GM10248 (cell line): ENCODE data around the gene ADGRB2.

ENCODE experiments used
- CTCF ChIA-PET: fragments of 300-600 bp; sonication (Branson Sonifier 250); formaldehyde crosslinking; extraction: SDS; loops from one replicate; lab custom pipeline; 2021; ENCODE audit warnings: antibody characterized with exemption; lab: Yijun Ruan, JAX
- POLR2A ChIA-PET: fragments of 350-650 bp; sonication (Branson Sonifier 250); formaldehyde crosslinking; extraction: SDS; loops from one replicate; lab custom pipeline; 2020; ENCODE audit warnings: antibody characterized with exemption; lab: Yijun Ruan, JAX
- DNase-seq: peaks from one replicate; pipeline ENCODE4 v3.0.0; 2012; ENCODE audit errors: extremely low spot score
- TF ChIP-seq, protein P1 (sequence below): IDR thresholded peaks from 2 replicates; pipeline ENCODE4 v1.5.1; 2012; ENCODE audit warnings: mild to moderate bottlenecking, low read depth; ENCODE audit errors: extremely low read depth, missing control alignments, control extremely low read depth

Gene ADGRB2

DNA sequence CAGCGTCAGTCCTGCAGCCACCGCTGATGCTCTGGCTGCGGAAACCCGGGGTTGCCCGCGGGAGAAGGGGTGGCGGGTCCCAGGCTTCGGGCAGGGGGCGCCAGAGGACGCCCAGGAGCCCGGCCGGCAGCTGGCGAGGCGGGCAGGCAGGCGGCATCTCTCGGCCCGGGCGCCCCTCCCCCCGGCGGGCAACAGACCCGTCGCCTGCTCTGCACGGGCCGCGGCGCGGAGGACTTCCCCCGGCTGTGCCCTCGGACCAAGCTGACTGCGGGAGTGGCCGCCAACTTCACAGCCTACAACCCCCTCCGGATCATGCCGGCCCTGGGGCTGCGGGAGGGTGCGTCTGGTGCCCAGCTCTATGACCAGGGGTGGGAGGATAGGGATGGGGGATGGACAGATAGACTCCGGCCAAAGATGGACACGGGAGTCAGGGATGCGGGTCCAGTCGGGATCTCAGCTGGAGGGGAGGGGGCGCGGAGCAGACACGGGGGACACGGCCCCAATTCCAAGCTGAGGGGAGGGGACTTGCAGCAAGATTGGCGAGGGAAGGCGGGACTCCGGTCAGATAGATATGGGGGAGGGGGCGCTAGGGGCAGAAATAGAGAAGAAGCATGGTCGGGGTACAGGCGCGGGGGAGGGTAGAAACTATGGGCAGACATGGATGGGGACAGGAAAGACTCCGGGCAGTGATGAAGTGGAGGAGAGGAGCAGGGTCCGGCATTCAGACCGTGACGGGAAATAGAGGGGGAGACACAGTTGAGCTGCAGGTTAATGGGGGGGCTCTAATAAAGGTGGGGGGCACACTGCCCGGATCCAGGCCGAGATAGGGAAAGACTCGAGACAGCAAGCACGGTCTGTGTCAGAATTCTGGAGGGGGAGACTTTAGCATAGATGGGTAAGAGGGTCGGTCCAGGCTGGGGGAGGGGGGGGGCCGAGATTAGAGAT, 1.1 kb downstream of the ADGRB2 start:
- CTCF ChIA-PET: interaction anchor here (0.9 to 7.3 kb wide), 6 partner anchors 15 to 202 kb away, joined by 3 to 44 read pairs (median 4); partner anchors contain the start of gene COL16A1
- TF ChIP-seq, protein P1, sequence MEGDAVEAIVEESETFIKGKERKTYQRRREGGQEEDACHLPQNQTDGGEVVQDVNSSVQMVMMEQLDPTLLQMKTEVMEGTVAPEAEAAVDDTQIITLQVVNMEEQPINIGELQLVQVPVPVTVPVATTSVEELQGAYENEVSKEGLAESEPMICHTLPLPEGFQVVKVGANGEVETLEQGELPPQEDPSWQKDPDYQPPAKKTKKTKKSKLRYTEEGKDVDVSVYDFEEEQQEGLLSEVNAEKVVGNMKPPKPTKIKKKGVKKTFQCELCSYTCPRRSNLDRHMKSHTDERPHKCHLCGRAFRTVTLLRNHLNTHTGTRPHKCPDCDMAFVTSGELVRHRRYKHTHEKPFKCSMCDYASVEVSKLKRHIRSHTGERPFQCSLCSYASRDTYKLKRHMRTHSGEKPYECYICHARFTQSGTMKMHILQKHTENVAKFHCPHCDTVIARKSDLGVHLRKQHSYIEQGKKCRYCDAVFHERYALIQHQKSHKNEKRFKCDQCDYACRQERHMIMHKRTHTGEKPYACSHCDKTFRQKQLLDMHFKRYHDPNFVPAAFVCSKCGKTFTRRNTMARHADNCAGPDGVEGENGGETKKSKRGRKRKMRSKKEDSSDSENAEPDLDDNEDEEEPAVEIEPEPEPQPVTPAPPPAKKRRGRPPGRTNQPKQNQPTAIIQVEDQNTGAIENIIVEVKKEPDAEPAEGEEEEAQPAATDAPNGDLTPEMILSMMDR: peak; percentile 43
- DNase-seq: peak; percentile 66
- POLR2A ChIA-PET: no interaction called here

DNA sequence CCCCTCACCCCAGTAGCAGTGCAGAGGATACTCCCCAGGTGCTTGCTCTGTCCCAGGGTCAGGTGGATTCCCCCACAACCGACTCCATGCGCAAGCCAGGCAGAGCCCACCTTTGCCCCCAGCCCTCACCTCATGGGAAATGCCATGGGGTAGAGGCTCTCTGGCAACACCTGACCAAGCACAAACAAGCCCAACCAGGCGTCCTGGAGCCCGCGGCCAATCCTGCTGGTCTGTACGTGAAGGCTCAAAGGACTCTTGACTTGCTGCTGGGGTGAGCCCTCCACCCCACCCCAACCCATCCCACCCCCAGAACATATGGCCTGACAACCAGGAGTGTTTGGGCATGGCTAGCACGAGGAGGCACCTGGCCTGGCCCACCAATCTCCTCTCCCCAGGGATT, 1.8 kb downstream of the ADGRB2 start:
- ChIA-PET POLR2A (no interaction called here), CTCF (interaction anchor here (1.0 to 7.3 kb wide), 6 partner anchors 14 to 203 kb away, joined by 3 to 44 read pairs (median 4); partner anchors contain the start of gene COL16A1)
- TF ChIP-seq, protein P1: no peak
- no peak for DNase-seq

DNA sequence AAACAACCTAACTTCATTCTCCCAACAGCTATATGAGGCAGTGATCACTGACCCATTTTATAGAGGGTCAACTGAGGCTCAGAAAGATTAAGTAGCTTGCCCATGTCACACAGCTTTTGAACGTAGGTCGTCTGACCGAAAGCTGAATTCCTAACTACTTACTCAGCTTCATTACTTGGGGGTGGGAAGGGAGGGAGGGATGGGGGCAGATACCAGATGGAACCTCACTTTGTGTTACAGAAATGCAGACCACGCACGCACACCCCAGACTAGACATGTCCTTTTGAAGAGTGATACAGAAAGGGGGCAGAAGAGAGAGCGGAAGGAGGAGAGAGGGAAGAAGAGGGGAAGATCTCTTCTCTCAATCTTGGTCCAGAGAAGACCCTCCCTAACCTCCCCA, 2.3 kb downstream of the ADGRB2 start:
- TF ChIP-seq, protein P1: no peak
- ChIA-PET POLR2A (interaction anchor here (0.6 kb wide), 1 partner anchor 27 kb away, joined by 5 read pairs; no protein-coding TSS in a partner anchor), CTCF (interaction anchor here (1.1 to 7.3 kb wide), 6 partner anchors 8 to 301 kb away, joined by 3 to 44 read pairs (median 7); partner anchors contain the start of gene COL16A1)
- no peak for DNase-seq

DNA sequence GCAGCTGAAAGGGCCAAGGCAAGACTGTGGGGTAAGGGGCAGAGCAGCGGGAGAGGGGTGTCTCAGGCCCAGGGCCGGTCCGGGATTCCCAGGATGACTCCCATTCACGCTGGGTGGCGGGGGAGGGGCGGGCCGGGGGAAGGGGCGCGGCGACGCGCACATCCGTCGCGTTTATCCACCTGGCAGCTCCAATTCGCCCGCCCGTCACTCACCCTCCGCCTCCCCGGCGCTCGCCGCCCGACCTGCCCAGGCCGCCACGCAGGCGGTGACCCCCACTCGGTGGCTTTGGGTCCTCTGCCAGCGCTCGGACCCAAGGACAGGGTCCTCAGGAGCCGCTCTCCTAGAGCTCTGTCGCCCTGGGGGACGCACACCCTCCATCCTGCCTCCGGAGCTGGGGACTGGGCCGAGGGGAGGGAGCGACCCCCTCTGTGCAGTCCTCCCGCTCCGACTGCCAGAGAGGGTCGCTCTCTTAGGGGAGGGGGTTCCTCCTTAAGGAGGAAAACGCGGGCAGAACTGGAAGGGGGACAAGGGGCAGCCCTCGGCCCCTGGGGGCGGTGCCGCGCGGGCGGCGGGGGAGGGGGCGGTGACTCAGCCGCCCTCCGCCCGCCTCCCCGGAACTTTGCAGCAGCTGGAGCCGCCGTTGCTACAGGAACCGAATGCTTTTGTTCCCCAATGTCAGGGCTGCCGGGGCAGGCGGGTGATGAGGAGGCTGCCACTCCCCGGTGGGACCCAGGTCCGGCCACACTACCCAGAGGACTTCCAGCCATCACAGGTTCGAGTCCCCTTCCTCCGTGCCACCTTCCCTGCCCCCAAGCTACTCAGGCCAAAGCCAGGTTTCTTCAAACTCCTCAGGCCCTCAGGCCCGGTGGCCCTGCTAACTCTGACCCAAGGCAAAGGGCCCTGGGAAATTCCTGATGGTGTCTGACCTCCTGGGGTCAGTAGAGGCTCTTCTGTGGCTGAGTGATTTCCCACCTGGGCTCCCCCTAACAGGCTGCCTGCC, 3.4 kb downstream of the ADGRB2 start:
- ChIA-PET CTCF (interaction anchor here (1.0 to 7.3 kb wide), 7 partner anchors 9 to 303 kb away, joined by 3 to 44 read pairs (median 3); no protein-coding TSS in a partner anchor), POLR2A (no interaction called here)
- TF ChIP-seq, protein P1: no peak
- DNase-seq: peak; percentile 75

DNA sequence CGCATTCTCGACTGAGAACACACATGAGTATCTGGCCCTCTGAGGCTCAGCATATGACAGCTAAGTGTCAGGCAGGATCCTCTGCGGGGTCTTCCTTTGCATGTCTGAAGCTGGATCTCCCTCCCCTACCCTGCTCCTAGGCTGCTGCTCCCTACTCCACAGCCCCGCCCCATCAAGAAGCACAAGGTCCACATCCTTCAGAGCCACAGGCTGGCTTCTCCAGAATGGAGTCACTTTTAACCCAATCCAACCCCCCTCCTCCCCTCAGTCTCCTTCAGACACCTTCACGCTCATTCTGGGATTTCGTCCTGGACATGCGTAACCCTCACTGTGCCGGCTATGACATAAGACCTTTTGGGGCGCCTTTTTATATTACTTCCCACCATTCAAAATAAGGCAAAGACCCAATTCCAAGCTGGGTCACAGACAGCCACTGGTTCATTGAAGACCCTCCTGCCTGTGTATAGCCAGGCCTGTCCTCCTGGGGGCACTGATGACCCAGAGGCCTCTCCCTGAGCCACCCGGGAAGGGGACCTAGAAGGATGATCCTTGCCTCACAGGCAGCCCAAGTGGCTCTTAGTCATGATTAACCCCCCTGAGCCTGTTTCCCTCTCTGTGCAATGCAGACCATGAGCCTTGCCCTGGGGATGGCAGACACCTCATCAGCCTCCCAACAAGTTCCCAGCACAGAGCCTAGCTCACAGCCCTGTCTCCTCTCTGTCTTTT, 4.7 kb downstream of the ADGRB2 start:
- TF ChIP-seq, protein P1: no peak
- ChIA-PET POLR2A (interaction anchor here (0.6 kb wide), 1 partner anchor 902 kb away, joined by 4 read pairs; no protein-coding TSS in a partner anchor), CTCF (interaction anchor here (0.7 to 7.3 kb wide), 7 partner anchors 11 to 304 kb away, joined by 3 to 44 read pairs (median 5); no protein-coding TSS in a partner anchor)
- no peak for DNase-seq
